ENCODE data around the gene ASPG. TPM values are rescaled to one million over a fixed set of nuclear protein-coding genes. Genes with fewer than 3 reads are reported as not detected.

The ASPG gene
- total and polyA plus RNA-seq, 12 donors, result 2.8 to 32.0 (median 13.2) TPM

- intact Hi-C loops (cut with DNase I), result no loop called here
- Histone ChIP-seq H3K36me3 (peaks cover 0 to 19% (median 0%) of the 10 kb centered on the region in 9 donors), H3K9me3 (no peaks in the 10 kb centered on the region), H3K4me1 (peaks cover 0 to 22% (median 9%) of the 10 kb centered on the region in 9 donors), H3K27me3 (no peaks in the 10 kb centered on the region), H3K4me3 (no peak overlapping the region), H3K27ac (no peak overlapping the region)
- TF ChIP-seq, protein P1, sequence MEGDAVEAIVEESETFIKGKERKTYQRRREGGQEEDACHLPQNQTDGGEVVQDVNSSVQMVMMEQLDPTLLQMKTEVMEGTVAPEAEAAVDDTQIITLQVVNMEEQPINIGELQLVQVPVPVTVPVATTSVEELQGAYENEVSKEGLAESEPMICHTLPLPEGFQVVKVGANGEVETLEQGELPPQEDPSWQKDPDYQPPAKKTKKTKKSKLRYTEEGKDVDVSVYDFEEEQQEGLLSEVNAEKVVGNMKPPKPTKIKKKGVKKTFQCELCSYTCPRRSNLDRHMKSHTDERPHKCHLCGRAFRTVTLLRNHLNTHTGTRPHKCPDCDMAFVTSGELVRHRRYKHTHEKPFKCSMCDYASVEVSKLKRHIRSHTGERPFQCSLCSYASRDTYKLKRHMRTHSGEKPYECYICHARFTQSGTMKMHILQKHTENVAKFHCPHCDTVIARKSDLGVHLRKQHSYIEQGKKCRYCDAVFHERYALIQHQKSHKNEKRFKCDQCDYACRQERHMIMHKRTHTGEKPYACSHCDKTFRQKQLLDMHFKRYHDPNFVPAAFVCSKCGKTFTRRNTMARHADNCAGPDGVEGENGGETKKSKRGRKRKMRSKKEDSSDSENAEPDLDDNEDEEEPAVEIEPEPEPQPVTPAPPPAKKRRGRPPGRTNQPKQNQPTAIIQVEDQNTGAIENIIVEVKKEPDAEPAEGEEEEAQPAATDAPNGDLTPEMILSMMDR (IDR thresholded peaks at IDR 0.05), result no peak
- no peak for DNase-seq
- WGBS, 2 donors, result 93 to 94% methylated on average over 23 of the region's 23 CpGs
- no peak for ATAC-seq
Measured at GRCh38 chr14:104161602-104162367, 76.3 kb downstream of the ASPG start.

- no peak overlapping the region for H3K4me3 ChIP-seq
- peaks cover 0 to 24% (median 0%) of the 10 kb centered on the region in 9 donors for H3K36me3 ChIP-seq
- peaks cover 0 to 20% (median 9%) of the 10 kb centered on the region in 9 donors for H3K4me1 ChIP-seq
- intact Hi-C loops (cut with DNase I), result no loop called here
- ATAC-seq (no peak), DNase-seq (no peak)
- TF ChIP-seq, protein P1 (IDR thresholded peaks at IDR 0.05), result no peak
- H3K27ac ChIP-seq, result no peak overlapping the region
- no peaks in the 10 kb centered on the region for H3K9me3 ChIP-seq
- WGBS, 2 donors, result 88 to 93% methylated on average over 9 of the region's 9 CpGs
- H3K27me3 ChIP-seq, result no peaks in the 10 kb centered on the region
Measured at GRCh38 chr14:104162495-104162894, 77.0 kb downstream of the ASPG start.

DNA sequence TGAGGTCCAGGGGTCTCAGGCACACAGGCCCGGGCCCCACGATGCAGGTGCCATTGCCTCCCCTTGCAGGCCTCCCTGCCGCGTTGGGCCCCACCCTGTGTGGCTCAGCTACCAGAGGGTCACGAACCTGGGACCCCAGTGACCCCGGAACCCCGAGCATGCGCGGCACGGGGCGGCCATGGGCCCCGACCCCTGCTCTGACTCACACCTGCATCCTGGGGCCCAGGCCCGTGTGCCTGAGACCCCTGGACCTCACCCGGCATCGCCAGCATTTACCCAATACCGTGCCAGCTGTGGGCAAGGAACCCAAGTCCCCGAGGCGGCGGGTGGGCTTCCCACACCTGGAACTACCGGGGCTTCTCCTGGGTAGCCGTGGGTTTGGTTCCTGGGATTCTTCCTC is 78.0 kb downstream of the ASPG start:
- intact Hi-C loops (cut with DNase I), result no loop called here
- TF ChIP-seq, protein P1 (IDR thresholded peaks at IDR 0.05), result no peak

GRCh38 chr14:104164041-104164440 is 78.5 kb downstream of the ASPG start:
- TF ChIP-seq, protein P1 (IDR thresholded peaks at IDR 0.05), result no peak
- Histone ChIP-seq H3K9me3 (no peaks in the 10 kb centered on the region), H3K4me1 (peaks cover 0 to 19% (median 11%) of the 10 kb centered on the region in 9 donors), H3K36me3 (peaks cover 0 to 11% (median 0%) of the 10 kb centered on the region in 9 donors), H3K27me3 (no peaks in the 10 kb centered on the region), H3K4me3 (no peak overlapping the region), H3K27ac (no peak overlapping the region)
- DNase-seq (no peak), ATAC-seq (no peak)
- 81 to 83% methylated on average over 22 to 23 of the region's 23 CpGs for WGBS, 2 donors
- intact Hi-C loops (cut with DNase I), result no loop called here

More for the DNA sequence above, 78.0 kb downstream of the ASPG start:
- ATAC-seq, result no peak
- Histone ChIP-seq H3K4me1 (peaks cover 0 to 19% (median 12%) of the 10 kb centered on the region in 9 donors), H3K36me3 (peaks cover 0 to 16% (median 0%) of the 10 kb centered on the region in 9 donors), H3K27me3 (no peaks in the 10 kb centered on the region), H3K27ac (no peak overlapping the region), H3K4me3 (no peak overlapping the region), H3K9me3 (no peaks in the 10 kb centered on the region)
- no peak for DNase-seq
- 84 to 88% methylated on average over 21 of the region's 21 CpGs for WGBS, 2 donors

All from heart right ventricle (tissue), 16 donors.